GM12864 (cell line): ENCODE measurements around the gene TSPO.

ENCODE experiments used
- DNase-seq: peaks from one replicate; pipeline ENCODE4 v3.0.0-alpha.2; 2011; ENCODE audit warnings: low read depth
- H3K4me3 ChIP-seq: 2 replicates; pipeline ENCODE4 v1.5.1; 2011; ENCODE audit warnings: mild to moderate bottlenecking, low read depth, low read length, control low read depth
- TF ChIP-seq, protein P1 (sequence below): IDR thresholded peaks from 2 replicates; pipeline ENCODE4 v1.5.1; 2011; ENCODE audit warnings: low read depth, mild to moderate bottlenecking, moderate library complexity, low read length, control low read depth, inconsistent platforms; ENCODE audit errors: missing control alignments

TSPO gene

DNA sequence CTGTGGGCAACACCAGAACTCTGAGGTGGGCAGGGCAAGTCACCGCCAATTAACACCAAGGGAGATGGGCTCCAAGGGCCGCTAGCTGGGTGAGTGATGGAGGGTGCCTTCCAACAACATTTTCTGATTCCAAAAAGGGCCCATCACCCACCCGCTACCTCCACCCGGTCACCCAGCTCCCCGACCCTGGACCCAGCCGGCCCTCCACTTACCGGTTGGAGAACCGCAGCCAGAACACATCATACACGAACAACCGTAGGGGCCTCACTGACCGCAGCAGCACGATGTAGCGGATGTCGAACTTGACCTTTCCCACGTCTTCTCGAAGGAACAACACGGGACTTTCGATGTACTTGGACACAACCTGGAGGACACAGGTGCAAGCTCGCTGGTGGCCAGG is 20.8 kb downstream of the TSPO start:
- no peak for DNase-seq
- TF ChIP-seq, protein P1, sequence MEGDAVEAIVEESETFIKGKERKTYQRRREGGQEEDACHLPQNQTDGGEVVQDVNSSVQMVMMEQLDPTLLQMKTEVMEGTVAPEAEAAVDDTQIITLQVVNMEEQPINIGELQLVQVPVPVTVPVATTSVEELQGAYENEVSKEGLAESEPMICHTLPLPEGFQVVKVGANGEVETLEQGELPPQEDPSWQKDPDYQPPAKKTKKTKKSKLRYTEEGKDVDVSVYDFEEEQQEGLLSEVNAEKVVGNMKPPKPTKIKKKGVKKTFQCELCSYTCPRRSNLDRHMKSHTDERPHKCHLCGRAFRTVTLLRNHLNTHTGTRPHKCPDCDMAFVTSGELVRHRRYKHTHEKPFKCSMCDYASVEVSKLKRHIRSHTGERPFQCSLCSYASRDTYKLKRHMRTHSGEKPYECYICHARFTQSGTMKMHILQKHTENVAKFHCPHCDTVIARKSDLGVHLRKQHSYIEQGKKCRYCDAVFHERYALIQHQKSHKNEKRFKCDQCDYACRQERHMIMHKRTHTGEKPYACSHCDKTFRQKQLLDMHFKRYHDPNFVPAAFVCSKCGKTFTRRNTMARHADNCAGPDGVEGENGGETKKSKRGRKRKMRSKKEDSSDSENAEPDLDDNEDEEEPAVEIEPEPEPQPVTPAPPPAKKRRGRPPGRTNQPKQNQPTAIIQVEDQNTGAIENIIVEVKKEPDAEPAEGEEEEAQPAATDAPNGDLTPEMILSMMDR, result no peak
- H3K4me3 ChIP-seq, result no peak overlapping the region

DNA sequence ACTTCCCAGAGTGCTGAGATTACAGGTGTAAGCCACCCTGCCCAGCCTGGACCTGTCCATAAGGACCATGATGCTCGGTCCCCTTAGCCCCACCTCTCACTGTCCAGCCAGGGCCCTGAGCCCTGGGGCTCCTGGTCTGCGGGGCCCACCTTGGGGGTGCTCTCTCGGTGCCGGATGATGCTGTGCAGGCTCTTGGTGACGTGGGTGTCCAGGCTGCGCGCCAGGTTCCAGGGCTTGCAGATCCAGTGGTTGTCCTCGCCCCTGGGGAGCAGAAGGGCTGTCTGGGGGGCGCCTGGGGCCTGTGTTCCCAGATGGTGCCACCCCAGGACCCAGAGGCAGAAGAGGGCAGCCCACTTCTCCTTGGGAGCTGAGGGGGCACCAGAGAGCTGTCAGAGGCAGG is 22.2 kb downstream of the TSPO start:
- no peak for DNase-seq
- H3K4me3 ChIP-seq, result no peak overlapping the region
- TF ChIP-seq, protein P1, result no peak

DNA sequence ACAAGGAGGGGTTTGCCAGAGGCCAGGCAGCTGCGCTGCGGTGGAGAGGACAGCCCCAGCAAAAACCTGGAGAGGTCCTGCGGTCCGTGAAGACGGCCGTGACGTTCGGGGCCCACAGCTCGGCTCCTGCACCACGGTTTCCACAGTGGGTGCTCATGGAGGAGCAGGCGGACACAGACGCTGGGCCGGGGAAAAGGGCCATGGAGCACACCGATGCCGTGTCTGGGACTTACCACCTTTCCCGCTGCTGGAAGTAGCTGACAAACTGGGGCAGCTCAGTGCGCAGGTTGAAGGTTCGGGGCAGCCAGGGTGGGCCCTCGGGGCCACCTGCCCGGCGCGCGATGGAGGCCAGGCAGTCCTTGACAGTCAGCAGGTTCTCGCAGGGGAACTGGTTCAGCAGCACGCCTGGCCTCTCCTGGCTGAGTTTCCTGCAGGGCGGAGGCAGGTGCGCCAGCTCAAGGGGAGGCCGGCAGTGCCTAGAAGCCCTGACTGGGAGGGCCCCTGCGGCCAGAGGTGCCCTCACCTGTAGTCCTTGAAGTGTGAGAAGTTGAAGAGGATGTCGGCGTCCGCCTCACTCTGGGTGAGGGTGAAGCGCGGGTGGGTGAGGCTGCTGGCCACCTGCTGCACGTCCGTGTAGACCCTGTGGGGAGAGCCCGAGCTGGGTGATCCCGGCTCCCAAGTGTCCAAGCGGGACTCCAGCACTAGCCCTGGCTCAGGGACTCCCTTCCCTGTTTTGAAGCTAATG is 22.8 kb downstream of the TSPO start:
- no peak overlapping the region for H3K4me3 ChIP-seq
- TF ChIP-seq, protein P1, result no peak
- DNase-seq, result no peak

DNA sequence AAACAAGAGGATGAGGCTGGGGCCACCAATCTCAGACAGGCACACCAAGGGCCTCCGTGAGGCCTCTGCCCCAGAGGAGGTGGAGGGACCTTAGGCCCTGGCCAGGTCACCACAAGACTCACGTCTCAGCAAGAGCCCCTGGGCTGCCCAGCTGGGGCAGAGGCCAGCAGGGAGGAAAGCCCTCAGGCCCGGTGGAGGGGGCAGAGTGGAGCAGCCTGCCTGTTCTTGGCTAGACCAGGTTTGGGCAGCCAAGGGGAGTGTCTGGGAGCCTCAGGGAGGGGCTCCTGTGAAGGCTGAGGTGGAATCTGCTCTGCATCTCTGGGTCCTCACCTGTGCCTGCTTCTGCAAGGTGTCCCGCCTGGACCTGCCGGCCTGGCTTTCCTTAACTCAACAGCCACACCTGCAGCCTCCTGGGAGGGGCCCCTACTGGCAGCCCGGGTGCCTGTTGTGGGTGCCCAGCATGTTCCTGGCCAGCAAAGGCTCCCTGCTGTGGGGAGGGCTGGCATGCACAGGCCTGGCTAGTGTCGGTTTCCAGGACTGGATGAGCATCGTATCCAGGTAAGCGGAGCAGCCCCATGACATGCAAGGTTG is 23.7 kb downstream of the TSPO start:
- no peak for DNase-seq
- no peak overlapping the region for H3K4me3 ChIP-seq
- TF ChIP-seq, protein P1, result no peak

GRCh38 chr22:43176090-43176489 is 24.7 kb downstream of the TSPO start:
- no peak for DNase-seq
- H3K4me3 ChIP-seq, result no peak overlapping the region
- TF ChIP-seq, protein P1, result no peak

DNA sequence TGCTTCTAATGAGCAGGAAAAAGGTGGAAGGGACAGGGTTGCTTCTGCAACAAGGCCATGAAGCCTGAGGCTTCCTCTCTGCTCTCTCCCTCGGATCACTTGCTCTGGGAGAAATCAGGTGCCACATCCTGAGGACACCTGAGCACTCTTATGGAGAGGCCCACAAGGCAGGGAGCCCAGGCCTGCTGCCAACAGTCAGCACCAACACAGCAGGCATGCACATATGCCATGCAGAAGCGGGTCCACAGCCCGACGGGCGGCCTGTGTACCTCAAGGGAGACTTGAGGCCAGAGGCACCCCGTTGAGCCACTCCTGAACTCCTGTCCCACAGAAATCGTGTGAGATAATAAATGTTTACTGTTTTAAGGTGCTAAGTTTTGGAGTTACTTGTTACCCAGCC is 26.1 kb downstream of the TSPO start:
- no peak for DNase-seq
- no peak overlapping the region for H3K4me3 ChIP-seq
- TF ChIP-seq, protein P1, result no peak
